ENCODE measurements around the gene MLLT6.

DNA sequence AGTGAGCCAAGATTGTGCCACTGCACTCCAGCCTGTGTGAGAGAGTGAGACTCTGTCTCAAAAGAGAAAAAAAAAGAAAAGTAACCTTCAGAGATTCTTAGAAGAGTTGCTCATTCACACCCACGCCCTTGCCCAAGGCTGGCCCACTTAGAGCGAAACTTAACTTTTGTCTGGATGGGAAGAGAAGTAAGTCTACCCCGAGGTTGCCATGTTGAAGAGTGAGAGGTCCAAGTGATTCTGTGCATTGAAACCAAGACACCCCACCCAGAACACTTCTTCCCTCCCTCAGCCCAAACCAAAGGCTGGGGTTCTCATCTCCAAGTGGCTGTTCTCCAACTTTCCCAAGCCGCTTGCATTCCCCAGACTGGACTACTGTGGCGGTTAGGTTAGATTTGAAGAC is 22.7 kb downstream of the MLLT6 start:
- TF ChIP-seq, protein P1, sequence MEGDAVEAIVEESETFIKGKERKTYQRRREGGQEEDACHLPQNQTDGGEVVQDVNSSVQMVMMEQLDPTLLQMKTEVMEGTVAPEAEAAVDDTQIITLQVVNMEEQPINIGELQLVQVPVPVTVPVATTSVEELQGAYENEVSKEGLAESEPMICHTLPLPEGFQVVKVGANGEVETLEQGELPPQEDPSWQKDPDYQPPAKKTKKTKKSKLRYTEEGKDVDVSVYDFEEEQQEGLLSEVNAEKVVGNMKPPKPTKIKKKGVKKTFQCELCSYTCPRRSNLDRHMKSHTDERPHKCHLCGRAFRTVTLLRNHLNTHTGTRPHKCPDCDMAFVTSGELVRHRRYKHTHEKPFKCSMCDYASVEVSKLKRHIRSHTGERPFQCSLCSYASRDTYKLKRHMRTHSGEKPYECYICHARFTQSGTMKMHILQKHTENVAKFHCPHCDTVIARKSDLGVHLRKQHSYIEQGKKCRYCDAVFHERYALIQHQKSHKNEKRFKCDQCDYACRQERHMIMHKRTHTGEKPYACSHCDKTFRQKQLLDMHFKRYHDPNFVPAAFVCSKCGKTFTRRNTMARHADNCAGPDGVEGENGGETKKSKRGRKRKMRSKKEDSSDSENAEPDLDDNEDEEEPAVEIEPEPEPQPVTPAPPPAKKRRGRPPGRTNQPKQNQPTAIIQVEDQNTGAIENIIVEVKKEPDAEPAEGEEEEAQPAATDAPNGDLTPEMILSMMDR (IDR thresholded peaks at IDR 0.05; ENCODE audit: insufficient read depth, low read length, poor library complexity, severe bottlenecking): no peak
- no peak for TF ChIP-seq EZH2phosphoT487 (conservative IDR thresholded peaks at IDR 0.05; ENCODE audit: low read length)

Measured in SU-DHL-6 (cell line).